Measurements from ENCODE around the gene GNGT1.

Gene GNGT1

DNA sequence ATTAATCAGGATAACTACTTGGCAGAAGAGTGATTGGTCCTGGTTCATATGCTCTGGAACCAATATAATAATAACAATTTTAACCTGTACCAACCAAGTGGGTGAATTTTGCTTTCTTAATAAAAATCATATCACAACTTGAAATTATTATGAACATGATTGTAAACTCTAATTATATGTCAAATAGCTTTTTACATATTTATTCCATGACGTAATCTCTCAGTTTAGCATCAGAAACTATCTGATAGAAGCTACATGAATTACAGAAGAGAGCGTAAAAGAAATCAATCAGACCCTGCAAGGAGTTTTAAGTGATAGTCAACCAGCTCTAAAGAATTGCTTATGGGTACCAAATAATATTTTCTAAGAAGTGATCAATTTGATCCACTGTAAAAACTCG, 25.3 kb downstream of the GNGT1 start:
- WGBS: 100% methylated on average over 1 of the region's 3 CpGs
- no peak overlapping the region for H2BK120ac ChIP-seq (ENCODE audit: low read depth, low read length)
- H3K14ac ChIP-seq (ENCODE audit: low read length in 2 of 2): no peak overlapping the region
- H3K36me3 ChIP-seq (ENCODE audit: control insufficient read depth in 1 of 2, insufficient read depth in 2 of 2, low read depth in 1 of 2, low read length in 2 of 2): peaks cover 3 to 15% of the 10 kb centered on the region in 2 experiments
- H3K9ac ChIP-seq (ENCODE audit: low read length): no peak overlapping the region
- peaks cover 7% of the 10 kb centered on the region for H3K79me1 ChIP-seq (replicated peaks; ENCODE audit: low read length, poor library complexity, severe bottlenecking)
- no peak for DNase-seq
- no peak overlapping the region for H3K27ac ChIP-seq (ENCODE audit: low read length, poor library complexity, severe bottlenecking)
- H2BK5ac ChIP-seq (ENCODE audit: low read depth, low read length, poor library complexity, severe bottlenecking): no peak overlapping the region
- H2BK12ac ChIP-seq (ENCODE audit: low read length in 2 of 2): no peak overlapping the region
- no peak overlapping the region for H3K4me2 ChIP-seq (ENCODE audit: low read length, poor library complexity, severe bottlenecking)
- no peaks in the 10 kb centered on the region for H3K9me3 ChIP-seq (ENCODE audit: control insufficient read depth, low read length)
- no peak overlapping the region for H3K4me3 ChIP-seq (ENCODE audit: insufficient read depth in 1 of 2, low read depth in 1 of 2, low read length in 2 of 2)
- H2BK15ac ChIP-seq (ENCODE audit: low read depth, poor library complexity, severe bottlenecking): no peak overlapping the region
- H3K18ac ChIP-seq (ENCODE audit: low read depth in 1 of 2, low read length in 2 of 2): no peak overlapping the region
- no peak overlapping the region for H4K91ac ChIP-seq (ENCODE audit: low read length)
- no peak overlapping the region for H3K23ac ChIP-seq (ENCODE audit: low read length in 2 of 2)
- no peak overlapping the region for H2AK5ac ChIP-seq (ENCODE audit: low read length, severe bottlenecking)
- no peak overlapping the region for H3K4ac ChIP-seq (ENCODE audit: low read depth in 1 of 2, low read length in 2 of 2)
- no peaks in the 10 kb centered on the region for H3K4me1 ChIP-seq (ENCODE audit: control insufficient read depth, insufficient read depth, low read depth, low read length)
- H2AFZ ChIP-seq (ENCODE audit: low read depth, low read length): no peak overlapping the region
- no peaks in the 10 kb centered on the region for H3K27me3 ChIP-seq (ENCODE audit: control insufficient read depth in 1 of 2, insufficient read depth in 1 of 2, low read length in 2 of 2)
- H4K8ac ChIP-seq (ENCODE audit: low read length): no peak overlapping the region

- Histone ChIP-seq H3K4me3 (ENCODE audit: insufficient read depth in 1 of 2, low read depth in 1 of 2, low read length in 2 of 2) (no peak overlapping the region), H2BK5ac (ENCODE audit: low read depth, low read length, poor library complexity, severe bottlenecking) (no peak overlapping the region), H3K14ac (ENCODE audit: low read length in 2 of 2) (no peak overlapping the region), H4K8ac (ENCODE audit: low read length) (no peak overlapping the region), H3K9ac (ENCODE audit: low read length) (no peak overlapping the region), H3K4me2 (ENCODE audit: low read length, poor library complexity, severe bottlenecking) (no peak overlapping the region), H2BK15ac (ENCODE audit: low read depth, poor library complexity, severe bottlenecking) (no peak overlapping the region), H3K4ac (ENCODE audit: low read depth in 1 of 2, low read length in 2 of 2) (no peak overlapping the region), H3K36me3 (ENCODE audit: control insufficient read depth in 1 of 2, insufficient read depth in 2 of 2, low read depth in 1 of 2, low read length in 2 of 2) (no peaks in the 10 kb centered on the region), H3K18ac (ENCODE audit: low read depth in 1 of 2, low read length in 2 of 2) (no peak overlapping the region), H2BK120ac (ENCODE audit: low read depth, low read length) (no peak overlapping the region), H2AK5ac (ENCODE audit: low read length, severe bottlenecking) (no peak overlapping the region), H3K27ac (ENCODE audit: low read length, poor library complexity, severe bottlenecking) (no peak overlapping the region), H4K91ac (ENCODE audit: low read length) (no peak overlapping the region), H3K9me3 (ENCODE audit: control insufficient read depth, low read length) (no peaks in the 10 kb centered on the region), H2AFZ (ENCODE audit: low read depth, low read length) (no peak overlapping the region), H3K79me1 (replicated peaks; ENCODE audit: low read length, poor library complexity, severe bottlenecking) (no peaks in the 10 kb centered on the region), H3K4me1 (ENCODE audit: control insufficient read depth, insufficient read depth, low read depth, low read length) (no peaks in the 10 kb centered on the region), H2BK12ac (ENCODE audit: low read length in 2 of 2) (no peak overlapping the region), H3K23ac (ENCODE audit: low read length in 2 of 2) (no peak overlapping the region), H3K27me3 (ENCODE audit: control insufficient read depth in 1 of 2, insufficient read depth in 1 of 2, low read length in 2 of 2) (no peaks in the 10 kb centered on the region)
- 95% methylated on average over 3 of the region's 3 CpGs for WGBS
- DNase-seq: no peak
Observed at GRCh38 chr7:93933156-93933555, 26.8 kb downstream of the GNGT1 start.

- H3K27ac ChIP-seq (ENCODE audit: low read length, poor library complexity, severe bottlenecking): no peak overlapping the region
- no peak overlapping the region for H3K23ac ChIP-seq (ENCODE audit: low read length in 2 of 2)
- H2BK15ac ChIP-seq (ENCODE audit: low read depth, poor library complexity, severe bottlenecking): no peak overlapping the region
- no peak overlapping the region for H2BK5ac ChIP-seq (ENCODE audit: low read depth, low read length, poor library complexity, severe bottlenecking)
- H3K4me3 ChIP-seq (ENCODE audit: insufficient read depth in 1 of 2, low read depth in 1 of 2, low read length in 2 of 2): no peak overlapping the region
- DNase-seq: no peak
- no peaks in the 10 kb centered on the region for H3K4me1 ChIP-seq (ENCODE audit: control insufficient read depth, insufficient read depth, low read depth, low read length)
- no peak overlapping the region for H2AK5ac ChIP-seq (ENCODE audit: low read length, severe bottlenecking)
- H4K8ac ChIP-seq (ENCODE audit: low read length): no peak overlapping the region
- no peak overlapping the region for H4K91ac ChIP-seq (ENCODE audit: low read length)
- no peaks in the 10 kb centered on the region for H3K36me3 ChIP-seq (ENCODE audit: control insufficient read depth in 1 of 2, insufficient read depth in 2 of 2, low read depth in 1 of 2, low read length in 2 of 2)
- no peak overlapping the region for H2AFZ ChIP-seq (ENCODE audit: low read depth, low read length)
- H3K79me1 ChIP-seq (replicated peaks; ENCODE audit: low read length, poor library complexity, severe bottlenecking): no peaks in the 10 kb centered on the region
- H3K4me2 ChIP-seq (ENCODE audit: low read length, poor library complexity, severe bottlenecking): no peak overlapping the region
- no peak overlapping the region for H3K18ac ChIP-seq (ENCODE audit: low read depth in 1 of 2, low read length in 2 of 2)
- no peak overlapping the region for H3K4ac ChIP-seq (ENCODE audit: low read depth in 1 of 2, low read length in 2 of 2)
- no peaks in the 10 kb centered on the region for H3K9me3 ChIP-seq (ENCODE audit: control insufficient read depth, low read length)
- no peak overlapping the region for H2BK12ac ChIP-seq (ENCODE audit: low read length in 2 of 2)
- H3K14ac ChIP-seq (ENCODE audit: low read length in 2 of 2): no peak overlapping the region
- H3K27me3 ChIP-seq (ENCODE audit: control insufficient read depth in 1 of 2, insufficient read depth in 1 of 2, low read length in 2 of 2): no peaks in the 10 kb centered on the region
- no CpG with 5 or more reads among the region's 2 CpGs for WGBS
- H2BK120ac ChIP-seq (ENCODE audit: low read depth, low read length): no peak overlapping the region
- H3K9ac ChIP-seq (ENCODE audit: low read length): no peak overlapping the region
Observed at GRCh38 chr7:93935102-93935501, 28.7 kb downstream of the GNGT1 start.

DNA sequence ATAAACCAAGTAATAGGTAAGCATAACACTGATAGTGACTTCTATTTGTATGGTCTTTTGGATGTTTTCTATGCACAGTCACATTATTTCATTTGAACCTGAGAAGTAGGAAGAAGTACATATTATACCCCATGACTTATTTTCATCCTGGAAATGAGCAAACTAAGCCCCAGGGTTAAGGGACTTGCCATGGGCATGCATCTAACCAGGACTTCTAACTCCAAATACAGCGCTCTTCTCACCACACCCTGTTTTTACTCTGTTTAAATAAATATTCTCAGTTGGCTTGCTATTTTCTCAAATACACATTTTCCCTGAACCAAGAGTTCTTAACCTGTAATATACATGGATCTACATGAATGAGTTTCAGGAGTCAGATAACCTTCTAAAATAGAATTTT, 31.5 kb downstream of the GNGT1 start:
- Histone ChIP-seq H3K4me3 (ENCODE audit: insufficient read depth in 1 of 2, low read depth in 1 of 2, low read length in 2 of 2) (no peak overlapping the region), H3K23ac (ENCODE audit: low read length in 2 of 2) (no peak overlapping the region), H3K27me3 (ENCODE audit: control insufficient read depth in 1 of 2, insufficient read depth in 1 of 2, low read length in 2 of 2) (no peaks in the 10 kb centered on the region), H3K4me1 (ENCODE audit: control insufficient read depth, insufficient read depth, low read depth, low read length) (peaks cover 2% of the 10 kb centered on the region), H4K91ac (ENCODE audit: low read length) (no peak overlapping the region), H3K4ac (ENCODE audit: low read depth in 1 of 2, low read length in 2 of 2) (no peak overlapping the region), H2BK12ac (ENCODE audit: low read length in 2 of 2) (no peak overlapping the region), H3K27ac (ENCODE audit: low read length, poor library complexity, severe bottlenecking) (no peak overlapping the region), H2BK120ac (ENCODE audit: low read depth, low read length) (no peak overlapping the region), H3K9ac (ENCODE audit: low read length) (no peak overlapping the region), H3K14ac (ENCODE audit: low read length in 2 of 2) (no peak overlapping the region), H2AK5ac (ENCODE audit: low read length, severe bottlenecking) (no peak overlapping the region), H3K4me2 (ENCODE audit: low read length, poor library complexity, severe bottlenecking) (no peak overlapping the region), H2BK15ac (ENCODE audit: low read depth, poor library complexity, severe bottlenecking) (no peak overlapping the region), H2AFZ (ENCODE audit: low read depth, low read length) (no peak overlapping the region), H2BK5ac (ENCODE audit: low read depth, low read length, poor library complexity, severe bottlenecking) (no peak overlapping the region), H3K79me1 (replicated peaks; ENCODE audit: low read length, poor library complexity, severe bottlenecking) (no peaks in the 10 kb centered on the region), H4K8ac (ENCODE audit: low read length) (no peak overlapping the region), H3K18ac (ENCODE audit: low read depth in 1 of 2, low read length in 2 of 2) (no peak overlapping the region), H3K9me3 (ENCODE audit: control insufficient read depth, low read length) (no peaks in the 10 kb centered on the region), H3K36me3 (ENCODE audit: control insufficient read depth in 1 of 2, insufficient read depth in 2 of 2, low read depth in 1 of 2, low read length in 2 of 2) (no peaks in the 10 kb centered on the region)
- WGBS: 100% methylated on average over 1 of the region's 1 CpG
- DNase-seq: no peak

All from mesenchymal stem cell (in vitro differentiated cells and primary cell).